Chondrocyte (in vitro differentiated cells): ENCODE results near the gene POU2AF2. TPM values are rescaled to one million over a fixed set of nuclear protein-coding genes. Genes with fewer than 3 reads are reported as not detected.

ENCODE experiments used
- DNase-seq: peaks from one replicate; pipeline ENCODE4 v3.0.0; 2021; ENCODE audit warnings: mixed read lengths, low spot score
- H3K27ac Mint-ChIP-seq: one replicate; pipeline ENCODE4 v1.8.0; 2021; ENCODE audit warnings: mild to moderate bottlenecking, moderate library complexity, mixed read lengths; ENCODE audit not compliant: unreplicated experiment
- H3K27me3 Mint-ChIP-seq: 2 replicates; pipeline ENCODE4 v1.8.0; 2021; ENCODE audit warnings: low read depth, mixed read lengths
- H3K36me3 Mint-ChIP-seq: 2 replicates; pipeline ENCODE4 v1.8.0; 2021; ENCODE audit warnings: low read depth, mixed read lengths
- H3K4me1 Mint-ChIP-seq: 2 replicates; pipeline ENCODE4 v1.8.0; 2021; ENCODE audit warnings: low read depth, mild to moderate bottlenecking, mixed read lengths
- H3K4me3 Mint-ChIP-seq: one replicate; pipeline ENCODE4 v1.8.0; 2021; ENCODE audit warnings: mild to moderate bottlenecking, moderate library complexity, mixed read lengths; ENCODE audit not compliant: unreplicated experiment
- H3K9me3 Mint-ChIP-seq: 2 replicates; pipeline ENCODE4 v1.8.0; 2021; ENCODE audit warnings: low read depth, mixed read lengths
- CTCF ChIP-seq: fragments of 200-600 bp; sonication (generic); IDR thresholded peaks from 2 replicates; pipeline ENCODE4 v1.5.0; 2021; ENCODE audit warnings: antibody characterized with exemption, mild to moderate bottlenecking, moderate library complexity
- total RNA-seq: library from RNA; stranded (reverse); gene quantifications from 3 replicates; pipeline ENCODE4 v1.2.1, GENCODE V29; 2021

POU2AF2 gene
- total RNA-seq, 1 donor from 2014 or later = not detected

GRCh38 chr11:111303461-111303860 lies 57.9 kb downstream of the POU2AF2 start:
- TF ChIP-seq CTCF = no peak
- no peaks in the 10 kb centered on the region for H3K4me1 Mint-ChIP-seq
- H3K27me3 Mint-ChIP-seq = peaks cover 45% of the 10 kb centered on the region
- H3K9me3 Mint-ChIP-seq = no peaks in the 10 kb centered on the region
- H3K27ac Mint-ChIP-seq = no peak overlapping the region
- H3K4me3 Mint-ChIP-seq = no peak overlapping the region
- no peak for DNase-seq
- H3K36me3 Mint-ChIP-seq = no peaks in the 10 kb centered on the region

- Mint-ChIP-seq H3K27ac (no peak overlapping the region), H3K27me3 (peaks cover 55% of the 10 kb centered on the region), H3K4me3 (no peak overlapping the region), H3K9me3 (no peaks in the 10 kb centered on the region), H3K36me3 (no peaks in the 10 kb centered on the region), H3K4me1 (no peaks in the 10 kb centered on the region)
- DNase-seq = no peak
- TF ChIP-seq CTCF = no peak
These were observed 59.8 kb downstream of the POU2AF2 start for GRCh38 chr11:111305162-111305802.

GRCh38 chr11:111305876-111306275 lies 60.4 kb downstream of the POU2AF2 start:
- no peaks in the 10 kb centered on the region for H3K36me3 Mint-ChIP-seq
- H3K27ac Mint-ChIP-seq = no peak overlapping the region
- DNase-seq = no peak
- H3K9me3 Mint-ChIP-seq = no peaks in the 10 kb centered on the region
- peaks cover 61% of the 10 kb centered on the region for H3K27me3 Mint-ChIP-seq
- TF ChIP-seq CTCF = no peak
- no peaks in the 10 kb centered on the region for H3K4me1 Mint-ChIP-seq
- no peak overlapping the region for H3K4me3 Mint-ChIP-seq

- no peak for TF ChIP-seq CTCF
- H3K9me3 Mint-ChIP-seq = no peaks in the 10 kb centered on the region
- H3K4me3 Mint-ChIP-seq = no peak overlapping the region
- no peaks in the 10 kb centered on the region for H3K4me1 Mint-ChIP-seq
- peaks cover 60% of the 10 kb centered on the region for H3K27me3 Mint-ChIP-seq
- no peak overlapping the region for H3K27ac Mint-ChIP-seq
- H3K36me3 Mint-ChIP-seq = no peaks in the 10 kb centered on the region
- no peak for DNase-seq
These were observed 60.8 kb downstream of the POU2AF2 start for GRCh38 chr11:111306321-111306720.

GRCh38 chr11:111307472-111308108 lies 62.1 kb downstream of the POU2AF2 start:
- H3K27ac Mint-ChIP-seq = no peak overlapping the region
- no peak for DNase-seq
- peaks cover 58% of the 10 kb centered on the region for H3K27me3 Mint-ChIP-seq
- H3K4me3 Mint-ChIP-seq = no peak overlapping the region
- no peaks in the 10 kb centered on the region for H3K36me3 Mint-ChIP-seq
- TF ChIP-seq CTCF = no peak
- H3K4me1 Mint-ChIP-seq = no peaks in the 10 kb centered on the region
- no peaks in the 10 kb centered on the region for H3K9me3 Mint-ChIP-seq
